ENCODE measurements around the gene PDILT.

Gene PDILT

DNA sequence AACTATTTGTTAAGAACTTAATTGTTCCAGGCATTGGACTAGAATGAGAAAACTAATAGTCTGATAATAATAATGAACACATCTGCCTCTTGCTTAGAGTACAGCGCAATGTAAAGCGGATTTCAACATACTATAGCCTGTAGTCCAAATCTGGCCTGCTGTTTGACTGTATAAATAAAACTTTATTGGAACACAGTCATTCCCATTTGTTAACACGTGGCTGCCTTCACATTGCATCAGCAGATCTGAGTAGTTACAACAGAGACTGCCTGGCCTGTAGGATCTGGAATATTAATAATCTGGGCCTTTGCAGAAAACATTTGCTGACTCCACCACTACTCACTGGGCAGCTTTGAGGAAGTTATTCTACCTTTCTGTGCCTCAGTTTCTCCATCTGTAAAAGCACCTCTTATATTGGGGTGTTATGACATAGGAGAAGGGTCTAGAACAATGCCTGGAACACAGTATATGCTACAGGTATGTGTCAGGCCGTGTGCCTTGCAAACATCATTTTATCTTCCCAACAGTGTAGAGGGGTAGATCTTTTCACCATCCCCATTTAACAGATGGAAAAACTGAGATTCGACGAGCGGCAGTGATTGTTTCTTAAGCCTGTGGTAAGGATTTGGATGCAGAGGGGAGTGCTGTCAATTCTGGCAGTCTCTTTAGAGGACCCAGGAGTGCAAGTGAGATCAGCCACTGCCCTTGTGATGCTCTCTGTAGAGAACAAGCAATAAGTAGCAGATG is 22.2 kb downstream of the PDILT start:
- TF ChIP-seq CTCF (conservative IDR thresholded peaks at IDR 0.05) = no peak
- no peak overlapping the region for H3K27ac ChIP-seq

GRCh38 chr16:20380782-20381181 is 23.8 kb downstream of the PDILT start:
- TF ChIP-seq CTCF (conservative IDR thresholded peaks at IDR 0.05) = no peak
- H3K27ac ChIP-seq = no peak overlapping the region

DNA sequence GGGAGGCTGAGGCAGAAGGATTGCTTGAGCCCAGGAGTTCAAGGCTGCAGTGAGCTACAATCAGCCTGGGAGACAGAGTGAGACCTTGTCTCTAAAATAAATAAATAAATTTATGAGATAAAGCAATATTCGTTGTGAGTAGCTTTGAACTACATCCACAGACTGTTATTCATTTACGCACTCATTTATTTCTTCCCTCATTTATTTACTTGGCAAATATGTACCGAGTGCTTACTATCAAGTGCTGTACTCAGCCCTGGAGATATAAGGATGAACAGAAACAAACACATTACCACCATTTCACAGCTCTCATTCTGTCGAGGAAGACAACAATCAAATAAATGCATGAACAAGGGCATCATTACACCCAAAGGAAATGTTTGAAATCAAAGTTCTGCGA is 27.4 kb downstream of the PDILT start:
- H3K27ac ChIP-seq = no peak overlapping the region
- TF ChIP-seq CTCF (conservative IDR thresholded peaks at IDR 0.05) = no peak

DNA sequence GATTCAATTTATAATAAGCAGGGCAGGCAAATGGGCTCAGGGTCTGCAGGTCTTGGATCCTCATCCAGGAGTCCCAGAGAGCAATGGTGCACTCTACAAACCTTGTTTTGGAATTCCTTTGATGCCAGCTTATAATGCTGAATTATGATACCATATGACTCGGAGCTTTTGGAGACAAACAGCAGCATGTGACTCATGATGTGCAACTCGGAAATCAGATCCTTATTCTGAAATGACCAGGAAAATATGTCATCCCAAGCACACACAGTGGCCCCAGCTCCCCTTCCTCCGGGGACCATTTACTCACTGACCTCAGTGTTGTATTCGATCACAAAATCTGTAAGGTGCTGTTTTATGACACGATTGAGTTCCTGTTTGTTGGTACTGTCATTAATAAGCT is 31.8 kb downstream of the PDILT start:
- no peak for TF ChIP-seq CTCF (conservative IDR thresholded peaks at IDR 0.05)

DNA sequence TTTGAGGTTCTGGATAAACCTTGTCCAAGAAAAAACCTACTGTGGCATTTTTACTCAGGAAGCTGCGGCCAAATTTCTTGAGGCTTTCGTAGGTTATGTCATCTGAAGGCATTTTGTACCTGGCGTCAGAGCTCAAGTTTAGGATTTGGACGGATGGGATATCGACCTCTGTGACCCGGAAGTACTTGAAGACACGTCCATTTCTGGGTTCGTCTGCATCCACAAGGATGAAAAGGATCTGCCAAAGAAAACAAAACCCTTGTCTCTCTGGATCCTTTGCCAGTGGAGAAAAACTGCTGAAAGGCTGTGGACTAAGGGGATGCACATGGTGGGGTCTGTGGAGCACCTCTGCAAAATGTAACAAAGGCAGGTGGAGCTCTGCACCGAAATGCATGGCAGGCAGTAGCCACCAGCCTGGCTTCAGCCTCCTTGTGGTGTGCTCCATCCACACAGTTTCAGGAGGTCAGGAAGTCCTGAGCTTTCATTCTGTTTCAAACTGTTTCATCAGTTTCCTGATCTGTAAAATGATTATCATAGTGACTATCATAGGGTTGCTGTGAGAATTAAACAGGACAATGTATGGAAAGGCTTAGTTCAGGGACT is 35.0 kb downstream of the PDILT start:
- no peak for TF ChIP-seq CTCF (conservative IDR thresholded peaks at IDR 0.05)
- no peak overlapping the region for H3K27ac ChIP-seq

More for the DNA sequence above, 31.8 kb downstream of the PDILT start:
- no peak overlapping the region for H3K27ac ChIP-seq

DNA sequence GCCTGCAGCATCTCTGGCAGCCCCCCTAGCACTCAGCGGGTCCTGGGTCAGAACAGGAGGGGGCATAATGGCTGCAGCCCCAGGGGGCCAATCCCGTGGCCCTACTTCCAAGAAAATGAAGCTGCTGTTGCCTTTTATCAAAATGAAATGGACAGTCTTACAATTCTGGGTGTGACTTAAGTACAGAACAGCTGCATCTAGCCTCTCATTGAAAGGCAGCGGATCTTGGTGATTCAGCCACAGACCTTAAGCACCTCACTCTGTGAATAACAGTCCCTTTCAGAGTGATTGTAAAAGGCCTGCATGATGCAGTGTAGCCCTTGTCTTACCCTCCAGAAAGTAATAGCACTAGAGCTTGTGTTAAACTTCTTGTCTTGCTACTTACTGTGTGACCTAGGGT is 40.5 kb downstream of the PDILT start:
- no peak for TF ChIP-seq CTCF (conservative IDR thresholded peaks at IDR 0.05)
- H3K27ac ChIP-seq = no peak overlapping the region

- H3K27ac ChIP-seq = no peak overlapping the region
- no peak for TF ChIP-seq CTCF (conservative IDR thresholded peaks at IDR 0.05)
These were observed 41.3 kb downstream of the PDILT start for GRCh38 chr16:20363191-20363590.
